GM12878 (cell line): Measurements from ENCODE around the gene BRWD1. TPM values are rescaled to one million over a fixed set of nuclear protein-coding genes. Genes with fewer than 3 reads are reported as not detected.

Experiments
- ATAC-seq: fragments of 200-7000 bp; cut with Tn5 transposase; 3 replicates; pipeline ENCODE4 v1.9.1; 2020; ENCODE audit warnings: mild to moderate bottlenecking, moderate library complexity
- BruUV-seq: library from RNA; stranded (reverse); fragments of 400-500 nt; replicated peaks from 2 replicates; lab custom pipeline; 2021; lab: Mats Ljungman, UMichigan
- CTCF ChIA-PET: fragments of 300-600 bp; sonication (Branson Sonifier 250); formaldehyde crosslinking; extraction: SDS; loops from one replicate; lab custom pipeline; 2021; ENCODE audit warnings: inconsistent platforms; lab: Yijun Ruan, JAX
- POLR2A ChIA-PET: fragments of 350-600 bp; formaldehyde crosslinking; extraction: SDS; loops from one replicate; lab custom pipeline; 2021; ENCODE audit warnings: inconsistent platforms; lab: Charles Lee
- RAD21 ChIA-PET: fragments of 300-600 bp; sonication (Branson Sonifier 250); formaldehyde crosslinking; loops from one replicate; lab custom pipeline; 2023; ENCODE audit warnings: antibody characterized with exemption; ENCODE audit not compliant: unreplicated experiment; lab: Charles Lee
- SMC1A ChIA-PET: fragments of 300-600 bp; sonication (Branson Sonifier 250); formaldehyde crosslinking; loops from one replicate; lab custom pipeline; 2023; ENCODE audit not compliant: unreplicated experiment, uncharacterized antibody; lab: Charles Lee
- DNase-seq: peaks from one replicate; pipeline ENCODE4 v3.0.0-alpha.2; 2011; ENCODE audit warnings: low read depth, low spot score
- FAIRE-seq: peaks from 3 replicates; lab custom pipeline; 2011; peaks lifted over from hg19 to GRCh38; lab: Jason Lieb, UNC
- H2AFZ ChIP-seq: 2 replicates; pipeline ENCODE4 v1.6.0; 2011; ENCODE audit warnings: low read depth, low read length, control low read depth; ENCODE audit not compliant: control insufficient read depth
- H3K27ac ChIP-seq: 2 replicates; pipeline ENCODE4 v1.5.1; 2011; ENCODE audit warnings: control low read depth; ENCODE audit not compliant: control insufficient read depth, insufficient read depth
- H3K27me3 ChIP-seq, 2 experiments: replicated peaks in 1 of 2; 2 replicates each; pipeline versions ENCODE4 v1.6.0 to v1.6.1; 2011; ENCODE audit warnings: low read length in 1 of 2; ENCODE audit not compliant: control insufficient read depth in 2 of 2, insufficient read depth in 2 of 2
- H3K36me3 ChIP-seq, 2 experiments: 2 replicates each; pipeline ENCODE4 v1.5.1; 2011; ENCODE audit warnings: low read length in 1 of 2; ENCODE audit not compliant: control insufficient read depth in 2 of 2, insufficient read depth in 2 of 2
- H3K4me1 ChIP-seq: 2 replicates; pipeline ENCODE4 v1.6.1; 2011; ENCODE audit warnings: mild to moderate bottlenecking, low read length, moderate library complexity, mixed read lengths; ENCODE audit not compliant: control insufficient read depth, insufficient read depth
- H3K4me2 ChIP-seq: 2 replicates; pipeline ENCODE4 v1.6.0; 2011; ENCODE audit warnings: control low read depth; ENCODE audit not compliant: control insufficient read depth, insufficient read depth
- H3K4me3 ChIP-seq: fragments of 200-600 bp; sonication (generic); 2 replicates; pipeline ENCODE4 v1.5.1; 2016
- H3K79me2 ChIP-seq: 2 replicates; pipeline ENCODE4 v1.6.0; 2011; ENCODE audit warnings: low read length; ENCODE audit not compliant: control insufficient read depth, insufficient read depth
- H3K9ac ChIP-seq: 2 replicates; pipeline ENCODE4 v1.8.0; 2011; ENCODE audit warnings: low read length, control low read depth, mixed read lengths; ENCODE audit not compliant: control insufficient read depth, insufficient read depth
- H3K9me3 ChIP-seq: replicated peaks from 3 replicates; pipeline ENCODE4 v1.5.1; 2011; ENCODE audit warnings: mild to moderate bottlenecking, low read length; ENCODE audit not compliant: control insufficient read depth, insufficient read depth
- H4K20me1 ChIP-seq: 2 replicates; pipeline ENCODE4 v1.6.0; 2011; ENCODE audit not compliant: control insufficient read depth, insufficient read depth
- CBFB ChIP-seq: IDR thresholded peaks from 2 replicates; pipeline ENCODE4 v1.6.1; 2016; ENCODE audit warnings: antibody characterized with exemption, low read depth
- MYC ChIP-seq: IDR thresholded peaks from 2 replicates; pipeline ENCODE4 v1.6.1; 2011; ENCODE audit warnings: mild to moderate bottlenecking, low read length, moderate library complexity, inconsistent platforms; ENCODE audit not compliant: insufficient read depth, insufficient replicate concordance, insufficient read length, severe bottlenecking
- NRF1 ChIP-seq: conservative IDR thresholded peaks from 2 replicates; pipeline ENCODE4 v1.6.1; 2011; ENCODE audit warnings: mild to moderate bottlenecking, low read depth, low read length, improper control_type of control experiment
- PAX8 ChIP-seq: fragments of 450-650 bp; IDR thresholded peaks from 2 replicates; pipeline ENCODE4 v1.6.1; 2017; ENCODE audit warnings: mild to moderate bottlenecking, moderate library complexity
- PRDM15 ChIP-seq: fragments of 450-650 bp; formaldehyde crosslinking; IDR thresholded peaks from 2 replicates; pipeline ENCODE4 v1.4.0; 2020; ENCODE audit warnings: mild to moderate bottlenecking, moderate library complexity
- SMAD5 ChIP-seq: IDR thresholded peaks from 2 replicates; pipeline ENCODE4 v1.6.1; 2016; ENCODE audit warnings: antibody characterized with exemption, low read depth
- WGBS: methylation state at CpG from one replicate; pipeline ENCODE4 v1.1.6; 2016; ENCODE audit warnings: low lambda C conversion rate; ENCODE audit not compliant: insufficient replicate concordance, insufficient coverage; ENCODE audit errors: missing lambda C conversion rate; 5-methylcytosine and 5-hydroxymethylcytosine counted together
- in situ Hi-C: fragments of 300-500 bp; cut with MboI; formaldehyde crosslinking; loops from 9 replicates; pipeline ENCODE4 v1.14.3; 2018; ENCODE audit warnings: mixed read lengths
- intact Hi-C: fragments of 100-400 bp; cut with micrococcal nuclease; formaldehyde crosslinking; loops from one replicate; pipeline ENCODE4 v1.14.2; 2022; ENCODE audit not compliant: unreplicated experiment
- polyA plus RNA-seq, 11 experiments: library from polyadenylated mRNA; depleted of rRNA in 4 of 11; unstranded in 6 of 11; stranded (reverse) in 5 of 11; fragments of >200 nt; fragmentation: Nextera tagmentation in 4 of 11; fragmentation: Illumina TruSeq in 1 of 11; extraction: Ambion mirVana in 4 of 11; extraction: Trizol in 1 of 11; gene quantifications; 1 replicate in 1 of 11; 2 replicates in 10 of 11; pipeline versions ENCODE4 v1.2.1 to v1.2.3, GENCODE V29; 2011 to 2016; ENCODE audit warnings: inconsistent platforms in 2 of 11, missing spikeins in 2 of 11, low read depth in 1 of 11
- total RNA-seq, 4 experiments: library from RNA; depleted of rRNA in 3 of 4; stranded (reverse); fragments of >200 nt in 3 of 4; fragmentation: Illumina TruSeq in 1 of 4; extraction: Trizol in 1 of 4; gene quantifications; 2 replicates each; pipeline versions ENCODE4 v1.2.1 to v1.2.3, GENCODE V29; 2013 to 2021

BRWD1 gene
- total and polyA plus RNA-seq, 10 of the 15 experiments (the other 5 are each of a cell fraction or from before 2014, with no cell fraction given), result 3.1 to 19.0 (median 13.5) TPM

- Histone ChIP-seq H3K4me3 (no peak overlapping the region), H3K36me3 (peaks cover 3 to 19% of the 10 kb centered on the region in 2 experiments), H3K9ac (no peak overlapping the region), H3K9me3 (peaks cover 1% of the 10 kb centered on the region; the same call in 1 of the 3 replicates), H3K27me3 (no peaks in the 10 kb centered on the region), H3K4me2 (no peak overlapping the region), H2AFZ (no peak overlapping the region), H3K4me1 (no peaks in the 10 kb centered on the region), H3K79me2 (no peaks in the 10 kb centered on the region), H3K27ac (no peak overlapping the region), H4K20me1 (no peaks in the 10 kb centered on the region)
- POLR2A ChIA-PET, result no interaction called here
- intact Hi-C loops, result no loop called here
- SMC1A ChIA-PET, result no interaction called here
- CTCF ChIA-PET, result interaction anchor here (2.3 kb wide), 1 partner anchor 8 kb away, joined by 9 read pairs; no protein-coding TSS in a partner anchor
- RAD21 ChIA-PET, result no interaction called here
- 96% methylated on average over 2 of the region's 2 CpGs for WGBS
- FAIRE-seq (no peak), DNase-seq (no peak), ATAC-seq (no peak)
- TF ChIP-seq MYC (no peak), NRF1 (no peak), SMAD5 (no peak), PAX8 (no peak), PRDM15 (CRISPR knock-in tag) (no peak), CBFB (no peak)
- BruUV-seq, result no TSS peak
- in situ Hi-C loops, result no loop called here
Measured at GRCh38 chr21:39168800-39169199, 144.6 kb downstream of the BRWD1 start.
